SU-DHL-6 (cell line): ENCODE measurements around the gene ENOX2.

Experiments
- H2AFZ ChIP-seq: fragments of 200-600 bp; sonication (generic); 2 replicates; pipeline ENCODE4 v1.6.1; 2014; ENCODE audit warnings: low read depth, mild to moderate bottlenecking, moderate library complexity, mixed read lengths, antibody characterized with exemption, low read length; ENCODE audit not compliant: severe bottlenecking
- H3F3A ChIP-seq: fragments of 200-600 bp; shearing (Covaris generic); 2 replicates; pipeline ENCODE4 v1.6.0; 2016; ENCODE audit warnings: antibody characterized with exemption, mild to moderate bottlenecking; ENCODE audit not compliant: insufficient read depth
- H3K27ac ChIP-seq: fragments of 200-600 bp; sonication (generic); 2 replicates; pipeline ENCODE4 v1.5.1; 2016; ENCODE audit warnings: low read depth, mild to moderate bottlenecking, low read length, moderate library complexity, mixed read lengths
- H3K27me3 ChIP-seq: fragments of 200-600 bp; sonication (generic), shearing (Covaris generic); 2 replicates; pipeline ENCODE4 v1.6.0; 2014; ENCODE audit warnings: mild to moderate bottlenecking, low read length
- H3K36me3 ChIP-seq: fragments of 200-600 bp; sonication (generic); 2 replicates; pipeline ENCODE4 v1.6.1; 2014; ENCODE audit warnings: mild to moderate bottlenecking, low read length, mixed read lengths
- H3K4me2 ChIP-seq: fragments of 300-600, 200-600 bp; shearing (Covaris generic), sonication (generic); 2 replicates; pipeline ENCODE4 v1.6.0; 2014; ENCODE audit warnings: low read length, low read depth, mild to moderate bottlenecking; ENCODE audit not compliant: poor library complexity, severe bottlenecking
- H3K4me3 ChIP-seq: fragments of 200-600 bp; sonication (generic); 2 replicates; pipeline ENCODE4 v1.5.1; 2014; ENCODE audit warnings: antibody characterized with exemption, low read length, mild to moderate bottlenecking, mixed read lengths; ENCODE audit not compliant: insufficient read depth, poor library complexity, severe bottlenecking
- H3K79me2 ChIP-seq: fragments of 200-600 bp; sonication (generic); 2 replicates; pipeline ENCODE4 v1.6.1; 2014; ENCODE audit warnings: mild to moderate bottlenecking, low read length, moderate library complexity; ENCODE audit not compliant: insufficient read depth
- H3K9ac ChIP-seq: fragments of 200-600 bp; sonication (generic); 2 replicates; pipeline ENCODE4 v1.7.0; 2014; ENCODE audit warnings: mild to moderate bottlenecking, low read length
- H3K9me2 ChIP-seq: fragments of 200-600 bp; sonication (generic); replicated peaks from 2 replicates; pipeline ENCODE4 v1.6.1; 2014; ENCODE audit warnings: low read length; ENCODE audit not compliant: insufficient read depth
- H3K9me3 ChIP-seq: fragments of 200-600 bp; sonication (generic); 2 replicates; pipeline ENCODE4 v1.6.1; 2014; ENCODE audit warnings: low read length, mixed read lengths; ENCODE audit not compliant: insufficient read depth
- H4K20me1 ChIP-seq: fragments of 200-600 bp; sonication (generic); 2 replicates; pipeline ENCODE4 v1.6.1; 2014; ENCODE audit warnings: low read depth, mild to moderate bottlenecking, antibody characterized with exemption, low read length, moderate library complexity, mixed read lengths
- EZH2phosphoT487 ChIP-seq: fragments of 200-600 bp; sonication (generic), shearing (Covaris generic); conservative IDR thresholded peaks from 2 replicates; pipeline ENCODE4 v1.6.1; 2018; ENCODE audit warnings: mild to moderate bottlenecking, antibody characterized with exemption, low read length, moderate library complexity, mixed read lengths
- TF ChIP-seq, protein P1 (sequence below): fragments of 200-600 bp; sonication (generic); IDR thresholded peaks from one replicate; pipeline ENCODE4 v1.5.1; 2017; ENCODE audit warnings: antibody characterized with exemption, mild to moderate bottlenecking, low read length, moderate library complexity; ENCODE audit not compliant: insufficient read depth, poor library complexity, severe bottlenecking

The ENOX2 gene

GRCh38 chrX:130658310-130658709 lies 244.7 kb downstream of the ENOX2 start:
- no peak for TF ChIP-seq EZH2phosphoT487
- TF ChIP-seq, protein P1, sequence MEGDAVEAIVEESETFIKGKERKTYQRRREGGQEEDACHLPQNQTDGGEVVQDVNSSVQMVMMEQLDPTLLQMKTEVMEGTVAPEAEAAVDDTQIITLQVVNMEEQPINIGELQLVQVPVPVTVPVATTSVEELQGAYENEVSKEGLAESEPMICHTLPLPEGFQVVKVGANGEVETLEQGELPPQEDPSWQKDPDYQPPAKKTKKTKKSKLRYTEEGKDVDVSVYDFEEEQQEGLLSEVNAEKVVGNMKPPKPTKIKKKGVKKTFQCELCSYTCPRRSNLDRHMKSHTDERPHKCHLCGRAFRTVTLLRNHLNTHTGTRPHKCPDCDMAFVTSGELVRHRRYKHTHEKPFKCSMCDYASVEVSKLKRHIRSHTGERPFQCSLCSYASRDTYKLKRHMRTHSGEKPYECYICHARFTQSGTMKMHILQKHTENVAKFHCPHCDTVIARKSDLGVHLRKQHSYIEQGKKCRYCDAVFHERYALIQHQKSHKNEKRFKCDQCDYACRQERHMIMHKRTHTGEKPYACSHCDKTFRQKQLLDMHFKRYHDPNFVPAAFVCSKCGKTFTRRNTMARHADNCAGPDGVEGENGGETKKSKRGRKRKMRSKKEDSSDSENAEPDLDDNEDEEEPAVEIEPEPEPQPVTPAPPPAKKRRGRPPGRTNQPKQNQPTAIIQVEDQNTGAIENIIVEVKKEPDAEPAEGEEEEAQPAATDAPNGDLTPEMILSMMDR = no peak
- Histone ChIP-seq H3K4me2 (no peak overlapping the region), H3K9ac (no peak overlapping the region), H3K27ac (no peak overlapping the region), H3F3A (no peaks in the 10 kb centered on the region), H2AFZ (no peak overlapping the region), H3K4me3 (no peak overlapping the region), H4K20me1 (no peaks in the 10 kb centered on the region), H3K36me3 (no peaks in the 10 kb centered on the region), H3K9me2 (no peaks in the 10 kb centered on the region), H3K79me2 (no peaks in the 10 kb centered on the region), H3K27me3 (no peaks in the 10 kb centered on the region), H3K9me3 (no peaks in the 10 kb centered on the region)

- Histone ChIP-seq H3K9ac (no peak overlapping the region), H3K27ac (no peak overlapping the region), H3K9me3 (no peaks in the 10 kb centered on the region), H3K79me2 (no peaks in the 10 kb centered on the region), H3K36me3 (no peaks in the 10 kb centered on the region), H3K4me3 (no peak overlapping the region), H3F3A (no peaks in the 10 kb centered on the region), H4K20me1 (no peaks in the 10 kb centered on the region), H2AFZ (no peak overlapping the region), H3K9me2 (no peaks in the 10 kb centered on the region), H3K4me2 (no peak overlapping the region), H3K27me3 (no peaks in the 10 kb centered on the region)
- TF ChIP-seq EZH2phosphoT487 = no peak
- TF ChIP-seq, protein P1 = no peak
Observed at GRCh38 chrX:130654409-130654950, 248.5 kb downstream of the ENOX2 start.

DNA sequence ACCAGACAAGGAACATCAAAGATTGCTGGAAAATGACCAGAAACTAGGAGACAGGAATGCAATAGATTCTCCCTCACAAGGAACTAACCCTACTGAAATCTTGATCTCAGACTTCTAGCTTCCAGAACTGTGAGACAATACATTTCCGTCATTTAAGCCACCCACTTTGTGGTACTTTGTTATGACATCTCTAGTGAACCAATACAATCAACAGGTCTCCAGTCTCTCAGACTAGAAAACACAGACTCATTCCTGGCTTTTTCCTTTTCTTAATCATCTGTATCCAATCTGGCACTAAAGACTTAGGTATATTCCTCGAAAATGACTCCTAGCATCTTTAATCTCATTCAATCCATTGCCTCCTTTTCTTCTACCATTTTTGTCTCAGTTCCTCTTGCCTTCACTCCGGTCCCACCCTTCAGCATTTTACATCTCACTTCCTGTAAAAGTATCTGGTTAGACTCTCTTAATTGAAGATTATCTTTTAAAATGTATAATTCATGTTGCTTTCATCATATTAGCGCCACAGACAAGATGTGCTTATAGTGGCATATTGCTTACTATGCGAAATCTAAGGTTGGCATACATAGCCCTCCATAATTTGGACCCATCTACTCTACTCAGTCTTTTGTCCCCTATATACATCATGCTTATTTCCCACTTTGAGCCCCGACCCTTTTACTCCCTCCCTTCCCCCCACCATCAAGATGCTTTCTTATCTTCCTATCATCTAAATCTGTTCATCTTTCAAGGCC lies 250.0 kb downstream of the ENOX2 start:
- Histone ChIP-seq H3K9ac (no peak overlapping the region), H3F3A (no peaks in the 10 kb centered on the region), H2AFZ (no peak overlapping the region), H3K27me3 (no peaks in the 10 kb centered on the region), H3K36me3 (no peaks in the 10 kb centered on the region), H3K79me2 (no peaks in the 10 kb centered on the region), H3K4me3 (no peak overlapping the region), H3K4me2 (no peak overlapping the region), H3K9me2 (no peaks in the 10 kb centered on the region), H4K20me1 (no peaks in the 10 kb centered on the region), H3K27ac (no peak overlapping the region), H3K9me3 (no peaks in the 10 kb centered on the region)
- TF ChIP-seq, protein P1 = no peak
- no peak for TF ChIP-seq EZH2phosphoT487
